ENCODE measurements around the gene EHBP1L1. TPM values are rescaled to one million over a fixed set of nuclear protein-coding genes. Genes with fewer than 3 reads are reported as not detected.

Gene EHBP1L1
- total and polyA plus RNA-seq, 2 of the 13 experiments (the other 11 are each of a cell fraction or from before 2014, with no cell fraction given) = 8.3 to 10.6 TPM

DNA sequence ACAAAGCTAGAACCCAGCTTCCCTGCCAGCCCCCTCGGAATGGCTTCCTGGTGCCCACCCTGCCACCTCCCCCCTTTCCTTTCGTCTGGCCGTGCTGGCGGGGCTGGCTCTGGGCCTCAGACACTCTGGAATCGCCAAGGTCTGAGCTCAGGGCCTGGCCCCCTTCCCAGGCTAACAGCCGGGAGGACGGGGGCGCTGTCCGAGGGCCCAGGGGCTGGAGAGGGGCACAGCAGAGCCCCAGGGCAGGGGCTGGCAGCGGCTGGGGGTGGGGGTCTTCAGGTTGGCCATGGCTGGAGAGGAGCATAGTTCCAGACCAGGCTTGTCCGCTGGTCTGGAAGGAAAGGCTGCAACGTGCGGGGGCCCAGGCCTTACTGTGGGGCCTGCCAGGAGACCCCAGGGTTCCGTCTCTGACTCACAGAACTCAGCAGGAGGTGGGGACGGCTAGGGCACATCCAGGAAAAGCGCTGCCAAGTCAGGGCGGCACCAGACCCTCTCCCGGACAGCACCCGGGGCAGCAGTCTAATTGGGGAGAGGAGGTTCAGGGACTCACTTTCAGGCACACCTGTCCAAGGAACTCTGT is 16.8 kb upstream of the EHBP1L1 start (continued):
- TF ChIP-seq, protein P1, sequence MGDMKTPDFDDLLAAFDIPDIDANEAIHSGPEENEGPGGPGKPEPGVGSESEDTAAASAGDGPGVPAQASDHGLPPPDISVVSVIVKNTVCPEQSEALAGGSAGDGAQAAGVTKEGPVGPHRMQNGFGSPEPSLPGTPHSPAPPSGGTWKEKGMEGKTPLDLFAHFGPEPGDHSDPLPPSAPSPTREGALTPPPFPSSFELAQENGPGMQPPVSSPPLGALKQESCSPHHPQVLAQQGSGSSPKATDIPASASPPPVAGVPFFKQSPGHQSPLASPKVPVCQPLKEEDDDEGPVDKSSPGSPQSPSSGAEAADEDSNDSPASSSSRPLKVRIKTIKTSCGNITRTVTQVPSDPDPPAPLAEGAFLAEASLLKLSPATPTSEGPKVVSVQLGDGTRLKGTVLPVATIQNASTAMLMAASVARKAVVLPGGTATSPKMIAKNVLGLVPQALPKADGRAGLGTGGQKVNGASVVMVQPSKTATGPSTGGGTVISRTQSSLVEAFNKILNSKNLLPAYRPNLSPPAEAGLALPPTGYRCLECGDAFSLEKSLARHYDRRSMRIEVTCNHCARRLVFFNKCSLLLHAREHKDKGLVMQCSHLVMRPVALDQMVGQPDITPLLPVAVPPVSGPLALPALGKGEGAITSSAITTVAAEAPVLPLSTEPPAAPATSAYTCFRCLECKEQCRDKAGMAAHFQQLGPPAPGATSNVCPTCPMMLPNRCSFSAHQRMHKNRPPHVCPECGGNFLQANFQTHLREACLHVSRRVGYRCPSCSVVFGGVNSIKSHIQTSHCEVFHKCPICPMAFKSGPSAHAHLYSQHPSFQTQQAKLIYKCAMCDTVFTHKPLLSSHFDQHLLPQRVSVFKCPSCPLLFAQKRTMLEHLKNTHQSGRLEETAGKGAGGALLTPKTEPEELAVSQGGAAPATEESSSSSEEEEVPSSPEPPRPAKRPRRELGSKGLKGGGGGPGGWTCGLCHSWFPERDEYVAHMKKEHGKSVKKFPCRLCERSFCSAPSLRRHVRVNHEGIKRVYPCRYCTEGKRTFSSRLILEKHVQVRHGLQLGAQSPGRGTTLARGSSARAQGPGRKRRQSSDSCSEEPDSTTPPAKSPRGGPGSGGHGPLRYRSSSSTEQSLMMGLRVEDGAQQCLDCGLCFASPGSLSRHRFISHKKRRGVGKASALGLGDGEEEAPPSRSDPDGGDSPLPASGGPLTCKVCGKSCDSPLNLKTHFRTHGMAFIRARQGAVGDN (CRISPR knock-in tag; IDR thresholded peaks at IDR 0.05) = peak; percentile 58; the same call in 1 of the 2 replicates
- TF ChIP-seq HDAC2 (CRISPR knock-in tag; IDR thresholded peaks at IDR 0.05) (no peak), ZNF17 (CRISPR knock-in tag; IDR thresholded peaks at IDR 0.05) (no peak), RXRB (CRISPR knock-in tag; IDR thresholded peaks at IDR 0.05; ENCODE audit: borderline replicate concordance) (no peak), BORCS8-MEF2B (CRISPR knock-in tag; IDR thresholded peaks at IDR 0.05) (no peak), ZNF770 (CRISPR knock-in tag; IDR thresholded peaks at IDR 0.05) (no peak), HNF4G (IDR thresholded peaks at IDR 0.05; ENCODE audit: borderline replicate concordance, low read depth, low read length) (no peak), HNF4G (CRISPR knock-in tag; IDR thresholded peaks at IDR 0.05; ENCODE audit: borderline replicate concordance, low read depth) (no peak), MAF1 (CRISPR knock-in tag; IDR thresholded peaks at IDR 0.05; ENCODE audit: borderline replicate concordance) (0 out of 2 replicates have a peak, but pooled peaks have one; percentile 40), GATAD1 (CRISPR knock-in tag; IDR thresholded peaks at IDR 0.05) (no peak), TCF7 (IDR thresholded peaks at IDR 0.05; ENCODE audit: low read depth) (no peak), CHCHD3 (CRISPR knock-in tag; IDR thresholded peaks at IDR 0.05) (no peak), DNMT3B (CRISPR knock-in tag; conservative IDR thresholded peaks at IDR 0.05) (no peak), ZNF747 (CRISPR knock-in tag; IDR thresholded peaks at IDR 0.05; ENCODE audit: borderline replicate concordance) (no peak), TRIM24 (CRISPR knock-in tag; IDR thresholded peaks at IDR 0.05) (no peak), ARNT (IDR thresholded peaks at IDR 0.05) (no peak), ATAD3A (CRISPR knock-in tag; IDR thresholded peaks at IDR 0.05) (no peak), ZNF207 (IDR thresholded peaks at IDR 0.05; ENCODE audit: borderline replicate concordance) (no peak), ZNF33A (CRISPR knock-in tag; IDR thresholded peaks at IDR 0.05; ENCODE audit: borderline replicate concordance) (no peak), MTF1 (CRISPR knock-in tag; IDR thresholded peaks at IDR 0.05) (no peak)
- TF ChIP-seq, protein P2, sequence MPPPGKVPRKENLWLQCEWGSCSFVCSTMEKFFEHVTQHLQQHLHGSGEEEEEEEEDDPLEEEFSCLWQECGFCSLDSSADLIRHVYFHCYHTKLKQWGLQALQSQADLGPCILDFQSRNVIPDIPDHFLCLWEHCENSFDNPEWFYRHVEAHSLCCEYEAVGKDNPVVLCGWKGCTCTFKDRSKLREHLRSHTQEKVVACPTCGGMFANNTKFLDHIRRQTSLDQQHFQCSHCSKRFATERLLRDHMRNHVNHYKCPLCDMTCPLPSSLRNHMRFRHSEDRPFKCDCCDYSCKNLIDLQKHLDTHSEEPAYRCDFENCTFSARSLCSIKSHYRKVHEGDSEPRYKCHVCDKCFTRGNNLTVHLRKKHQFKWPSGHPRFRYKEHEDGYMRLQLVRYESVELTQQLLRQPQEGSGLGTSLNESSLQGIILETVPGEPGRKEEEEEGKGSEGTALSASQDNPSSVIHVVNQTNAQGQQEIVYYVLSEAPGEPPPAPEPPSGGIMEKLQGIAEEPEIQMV (CRISPR knock-in tag; IDR thresholded peaks at IDR 0.05; ENCODE audit: low read depth) = no peak
- TF ChIP-seq, protein P3, sequence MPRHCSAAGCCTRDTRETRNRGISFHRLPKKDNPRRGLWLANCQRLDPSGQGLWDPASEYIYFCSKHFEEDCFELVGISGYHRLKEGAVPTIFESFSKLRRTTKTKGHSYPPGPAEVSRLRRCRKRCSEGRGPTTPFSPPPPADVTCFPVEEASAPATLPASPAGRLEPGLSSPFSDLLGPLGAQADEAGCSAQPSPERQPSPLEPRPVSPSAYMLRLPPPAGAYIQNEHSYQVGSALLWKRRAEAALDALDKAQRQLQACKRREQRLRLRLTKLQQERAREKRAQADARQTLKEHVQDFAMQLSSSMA (CRISPR knock-in tag; IDR thresholded peaks at IDR 0.05) = no peak

Data from HepG2 (cell line).